GM23338 (cell line): ENCODE data around the gene ITGB7. TPM values are rescaled to one million over a fixed set of nuclear protein-coding genes. Genes with fewer than 3 reads are reported as not detected.

Experiments used
- ATAC-seq: fragments of 200-7000 bp; cut with Tn5 transposase; 3 replicates; pipeline ENCODE4 v1.9.1; 2020
- DNase-seq: peaks from one replicate; pipeline ENCODE4 v3.0.0-alpha.2; 2015; ENCODE audit warnings: low spot score
- H2AFZ ChIP-seq: fragments of 200-600 bp; sonication (generic); 2 replicates; pipeline ENCODE4 v1.8.0; 2016; ENCODE audit warnings: antibody characterized with exemption, mild to moderate bottlenecking, moderate library complexity
- H3F3A ChIP-seq: fragments of 200-600 bp; sonication (generic); replicated peaks from 2 replicates; pipeline ENCODE4 v1.8.0; 2017; ENCODE audit warnings: antibody characterized with exemption, mixed run types, low read depth
- H3K27ac ChIP-seq: fragments of 200-600 bp; sonication (generic); 2 replicates; pipeline ENCODE4 v1.6.1; 2016; ENCODE audit warnings: low read depth
- H3K27me3 ChIP-seq: fragments of 200-600 bp; sonication (generic); 2 replicates; pipeline ENCODE4 v1.8.0; 2016; ENCODE audit warnings: mild to moderate bottlenecking, mixed run types, moderate library complexity; ENCODE audit not compliant: insufficient read depth
- H3K36me3 ChIP-seq: fragments of 200-600 bp; sonication (generic); 2 replicates; pipeline ENCODE4 v1.8.0; 2016; ENCODE audit warnings: mild to moderate bottlenecking; ENCODE audit not compliant: insufficient read depth
- H3K4me1 ChIP-seq: fragments of 200-600 bp; sonication (generic); 2 replicates; pipeline ENCODE4 v1.8.0; 2016; ENCODE audit warnings: mild to moderate bottlenecking, moderate library complexity; ENCODE audit not compliant: insufficient read depth
- H3K4me2 ChIP-seq: fragments of 200-600 bp; sonication (generic); 2 replicates; pipeline ENCODE4 v1.7.1; 2017; ENCODE audit warnings: mixed run types
- H3K4me3 ChIP-seq: fragments of 200-600 bp; sonication (generic); 2 replicates; pipeline ENCODE4 v1.6.1; 2016; ENCODE audit warnings: mixed run types
- H3K79me2 ChIP-seq: fragments of 200-600 bp; sonication (generic); replicated peaks from 2 replicates; pipeline ENCODE4 v1.8.0; 2017; ENCODE audit warnings: mild to moderate bottlenecking; ENCODE audit not compliant: insufficient read depth
- H3K9me2 ChIP-seq: fragments of 200-600 bp; sonication (generic); 2 replicates; pipeline ENCODE4 v1.8.0; 2017; ENCODE audit not compliant: insufficient read depth
- H4K20me1 ChIP-seq: fragments of 200-600 bp; sonication (generic); replicated peaks from 2 replicates; pipeline ENCODE4 v1.8.0; 2017; ENCODE audit warnings: mild to moderate bottlenecking; ENCODE audit not compliant: insufficient read depth
- H3K27ac Mint-ChIP-seq: 2 replicates; pipeline ENCODE4 v1.8.0; 2020; ENCODE audit warnings: inconsistent platforms, mild to moderate bottlenecking, moderate library complexity, mixed read lengths
- H3K27me3 Mint-ChIP-seq: 3 replicates; pipeline ENCODE4 v1.8.0; 2022; ENCODE audit warnings: low read depth, mild to moderate bottlenecking, moderate library complexity, mixed read lengths, inconsistent platforms; ENCODE audit not compliant: insufficient read depth, poor library complexity
- H3K36me3 Mint-ChIP-seq: 3 replicates; pipeline ENCODE4 v1.8.0; 2021; ENCODE audit warnings: low read depth, mild to moderate bottlenecking, inconsistent platforms, moderate library complexity, mixed read lengths
- H3K4me1 Mint-ChIP-seq: 3 replicates; pipeline ENCODE4 v1.8.0; 2020; ENCODE audit warnings: mild to moderate bottlenecking, inconsistent platforms, mixed read lengths
- H3K4me3 Mint-ChIP-seq: 3 replicates; pipeline ENCODE4 v1.8.0; 2021; ENCODE audit warnings: moderate library complexity, mild to moderate bottlenecking, inconsistent platforms, mixed read lengths
- H3K9me3 Mint-ChIP-seq: 3 replicates; pipeline ENCODE4 v1.8.0; 2020; ENCODE audit warnings: moderate library complexity, mild to moderate bottlenecking, inconsistent platforms, mixed read lengths
- CREB1 ChIP-seq: fragments of 250-450 bp; sonication (Bioruptor Pico); IDR thresholded peaks from 2 replicates; pipeline ENCODE4 v1.5.0; 2020; ENCODE audit warnings: low read depth, mild to moderate bottlenecking, moderate library complexity
- CTCF ChIP-seq, 2 experiments: fragments of 200-600 bp in 1 of 2; sonication (generic) in 1 of 2; conservative IDR thresholded peaks; 2 replicates each; pipeline versions ENCODE4 v1.5.1 to v1.6.1; 2016 to 2017; ENCODE audit warnings: antibody characterized with exemption in 2 of 2, low read depth in 2 of 2, mild to moderate bottlenecking in 2 of 2, moderate library complexity in 1 of 2
- EZH2 ChIP-seq: fragments of 200-600 bp; sonication (generic); IDR thresholded peaks from one replicate; pipeline ENCODE4 v1.8.0; 2017; ENCODE audit warnings: antibody characterized with exemption, mild to moderate bottlenecking, low read depth; ENCODE audit not compliant: unreplicated experiment
- EZH2phosphoT487 ChIP-seq: fragments of 200-600 bp; sonication (generic); IDR thresholded peaks from one replicate; pipeline ENCODE4 v1.8.1; 2018; ENCODE audit warnings: antibody characterized with exemption; ENCODE audit not compliant: unreplicated experiment
- JUNB ChIP-seq: IDR thresholded peaks from one replicate; pipeline ENCODE4 v1.6.1; 2016; ENCODE audit warnings: antibody characterized with exemption; ENCODE audit not compliant: unreplicated experiment
- POLR2AphosphoS5 ChIP-seq: IDR thresholded peaks from 2 replicates; pipeline ENCODE4 v1.6.1; 2016; ENCODE audit warnings: antibody characterized with exemption, low read depth
- ZNF331 ChIP-seq: fragments of 250-450 bp; sonication (Bioruptor Pico); IDR thresholded peaks from 2 replicates; pipeline ENCODE4 v1.5.0; 2020; ENCODE audit warnings: low read depth, mild to moderate bottlenecking, moderate library complexity
- ZNF462 ChIP-seq: fragments of 250-450 bp; sonication (Bioruptor Pico); IDR thresholded peaks from 2 replicates; pipeline ENCODE4 v1.5.0; 2020; ENCODE audit warnings: mild to moderate bottlenecking, moderate library complexity
- polyA plus RNA-seq: library from polyadenylated mRNA; unstranded; fragments of >200 nt; fragmentation: Nextera tagmentation; extraction: Ambion mirVana; gene quantifications from 2 replicates; pipeline ENCODE4 v1.2.1, GENCODE V29; 2016
- total RNA-seq: library from RNA; depleted of rRNA; stranded (reverse); fragments of >200 nt; shearing (Covaris generic); gene quantifications from 2 replicates; pipeline ENCODE4 v1.2.3, GENCODE V29; 2014
- TF ChIP-seq, protein P1 (sequence below): IDR thresholded peaks from one replicate; pipeline ENCODE4 v1.6.1; 2018; ENCODE audit warnings: antibody characterized with exemption; ENCODE audit not compliant: unreplicated experiment

Gene ITGB7
- total and polyA plus RNA-seq, 2 experiments from 2014 or later, result 0.32 TPM; not detected in 1

GRCh38 chr12:53232646-53233461, 25.8 kb upstream of the ITGB7 start:
- H3K9me3 Mint-ChIP-seq, result no peaks in the 10 kb centered on the region
- no peaks in the 10 kb centered on the region for H4K20me1 ChIP-seq
- H3K4me3 Mint-ChIP-seq, result peak overlapping the region; percentile 82
- no peaks in the 10 kb centered on the region for H3K36me3 ChIP-seq
- H3F3A ChIP-seq, result peaks cover 15% of the 10 kb centered on the region; the same call in 1 of the 2 replicates
- no peak for TF ChIP-seq EZH2phosphoT487
- TF ChIP-seq, protein P1, sequence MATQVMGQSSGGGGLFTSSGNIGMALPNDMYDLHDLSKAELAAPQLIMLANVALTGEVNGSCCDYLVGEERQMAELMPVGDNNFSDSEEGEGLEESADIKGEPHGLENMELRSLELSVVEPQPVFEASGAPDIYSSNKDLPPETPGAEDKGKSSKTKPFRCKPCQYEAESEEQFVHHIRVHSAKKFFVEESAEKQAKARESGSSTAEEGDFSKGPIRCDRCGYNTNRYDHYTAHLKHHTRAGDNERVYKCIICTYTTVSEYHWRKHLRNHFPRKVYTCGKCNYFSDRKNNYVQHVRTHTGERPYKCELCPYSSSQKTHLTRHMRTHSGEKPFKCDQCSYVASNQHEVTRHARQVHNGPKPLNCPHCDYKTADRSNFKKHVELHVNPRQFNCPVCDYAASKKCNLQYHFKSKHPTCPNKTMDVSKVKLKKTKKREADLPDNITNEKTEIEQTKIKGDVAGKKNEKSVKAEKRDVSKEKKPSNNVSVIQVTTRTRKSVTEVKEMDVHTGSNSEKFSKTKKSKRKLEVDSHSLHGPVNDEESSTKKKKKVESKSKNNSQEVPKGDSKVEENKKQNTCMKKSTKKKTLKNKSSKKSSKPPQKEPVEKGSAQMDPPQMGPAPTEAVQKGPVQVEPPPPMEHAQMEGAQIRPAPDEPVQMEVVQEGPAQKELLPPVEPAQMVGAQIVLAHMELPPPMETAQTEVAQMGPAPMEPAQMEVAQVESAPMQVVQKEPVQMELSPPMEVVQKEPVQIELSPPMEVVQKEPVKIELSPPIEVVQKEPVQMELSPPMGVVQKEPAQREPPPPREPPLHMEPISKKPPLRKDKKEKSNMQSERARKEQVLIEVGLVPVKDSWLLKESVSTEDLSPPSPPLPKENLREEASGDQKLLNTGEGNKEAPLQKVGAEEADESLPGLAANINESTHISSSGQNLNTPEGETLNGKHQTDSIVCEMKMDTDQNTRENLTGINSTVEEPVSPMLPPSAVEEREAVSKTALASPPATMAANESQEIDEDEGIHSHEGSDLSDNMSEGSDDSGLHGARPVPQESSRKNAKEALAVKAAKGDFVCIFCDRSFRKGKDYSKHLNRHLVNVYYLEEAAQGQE, result no peak
- no peak for TF ChIP-seq CREB1 (CRISPR knock-in tag)
- no peak for TF ChIP-seq ZNF462 (CRISPR knock-in tag)
- TF ChIP-seq CTCF (conservative IDR thresholded peaks at IDR 0.05; ENCODE audit: low read depth in 2 of 2), result no peak
- no peak for TF ChIP-seq ZNF331 (CRISPR knock-in tag)
- no peak for TF ChIP-seq JUNB
- TF ChIP-seq EZH2, result no peak
- no peak; the same call in 1 of the 2 replicates for TF ChIP-seq POLR2AphosphoS5
- H3K27me3 Mint-ChIP-seq, result peaks cover 23% of the 10 kb centered on the region
- no peaks in the 10 kb centered on the region for H3K9me2 ChIP-seq
- H3K4me3 ChIP-seq, result peak overlapping the region; percentile 56
- H3K36me3 Mint-ChIP-seq, result no peaks in the 10 kb centered on the region
- peak; percentile 45 for ATAC-seq
- H2AFZ ChIP-seq, result peak overlapping the region; percentile 38; the same call in 1 of the 2 replicates
- peaks cover 4% of the 10 kb centered on the region; the same call in 1 of the 2 replicates for H3K79me2 ChIP-seq
- peak; percentile 63 for DNase-seq
- peaks cover 65% of the 10 kb centered on the region for H3K4me1 ChIP-seq
- H3K27me3 ChIP-seq, result no peaks in the 10 kb centered on the region
- peak overlapping the region; percentile 74; the same call in 1 of the 2 replicates for H3K27ac ChIP-seq
- peak overlapping the region; percentile 93 for H3K4me2 ChIP-seq
- H3K4me1 Mint-ChIP-seq, result peaks cover 64% of the 10 kb centered on the region
- peak overlapping the region; percentile 59; the same call in 1 of the 2 replicates for H3K27ac Mint-ChIP-seq
